Activated T-helper 17 cell treated with anti-CD3 and anti-CD28 coated beads, Interleukin-2, amount 50 U/mL, for 72 hours (primary cell): ENCODE results near the gene SFMBT1. TPM values are rescaled to one million over a fixed set of nuclear protein-coding genes. Genes with fewer than 3 reads are reported as not detected.

Source experiments
- ATAC-seq: fragments of 150-1000 bp; cut with Tn5 transposase; replicated peaks from 2 replicates; pipeline ENCODE4 v1.10.0; 2021; ENCODE audit warnings: mild to moderate bottlenecking, moderate library complexity
- H3K27ac Mint-ChIP-seq: one replicate; pipeline ENCODE4 v1.8.0; 2022; ENCODE audit warnings: mixed read lengths
- H3K27me3 Mint-ChIP-seq: one replicate; pipeline ENCODE4 v1.8.0; 2022; ENCODE audit warnings: mixed read lengths
- H3K36me3 Mint-ChIP-seq: one replicate; pipeline ENCODE4 v1.8.0; 2022; ENCODE audit warnings: low read depth, mild to moderate bottlenecking, mixed read lengths
- H3K4me1 Mint-ChIP-seq: one replicate; pipeline ENCODE4 v1.8.0; 2022; ENCODE audit warnings: mixed read lengths
- H3K4me3 Mint-ChIP-seq: one replicate; pipeline ENCODE4 v1.8.0; 2022; ENCODE audit warnings: mild to moderate bottlenecking, mixed read lengths
- H3K9me3 Mint-ChIP-seq: one replicate; pipeline ENCODE4 v1.8.0; 2022; ENCODE audit warnings: mixed read lengths
- total RNA-seq, 2 donors: library from RNA; stranded (reverse); gene quantifications; one replicate each; pipeline ENCODE4 v1.2.3, GENCODE V29; 2022

Gene SFMBT1
- total RNA-seq, 2 donors from 2014 or later: 26.1 to 29.9 TPM

GRCh38 chr3:52920841-52921240 lies 125.0 kb downstream of the SFMBT1 start:
- no peak overlapping the region for H3K27ac Mint-ChIP-seq

GRCh38 chr3:52917044-52917443 lies 128.8 kb downstream of the SFMBT1 start:
- H3K4me1 Mint-ChIP-seq: peaks cover 2% of the 10 kb centered on the region
- no peak overlapping the region for H3K4me3 Mint-ChIP-seq
- H3K27ac Mint-ChIP-seq: no peak overlapping the region
- ATAC-seq: no peak
- no peaks in the 10 kb centered on the region for H3K27me3 Mint-ChIP-seq
- no peaks in the 10 kb centered on the region for H3K9me3 Mint-ChIP-seq
- H3K36me3 Mint-ChIP-seq: peaks cover 100% of the 10 kb centered on the region

More at GRCh38 chr3:52920841-52921240, 125.0 kb downstream of the SFMBT1 start:
- peaks cover 96% of the 10 kb centered on the region for H3K36me3 Mint-ChIP-seq
- peaks cover 7% of the 10 kb centered on the region for H3K4me1 Mint-ChIP-seq
- no peak for ATAC-seq
- no peaks in the 10 kb centered on the region for H3K27me3 Mint-ChIP-seq
- no peaks in the 10 kb centered on the region for H3K9me3 Mint-ChIP-seq
- no peak overlapping the region for H3K4me3 Mint-ChIP-seq

GRCh38 chr3:52915294-52915693 lies 130.6 kb downstream of the SFMBT1 start:
- Mint-ChIP-seq H3K9me3 (no peaks in the 10 kb centered on the region), H3K4me1 (no peaks in the 10 kb centered on the region), H3K27ac (no peak overlapping the region), H3K36me3 (peaks cover 97% of the 10 kb centered on the region), H3K4me3 (no peak overlapping the region), H3K27me3 (no peaks in the 10 kb centered on the region)
- no peak for ATAC-seq

DNA sequence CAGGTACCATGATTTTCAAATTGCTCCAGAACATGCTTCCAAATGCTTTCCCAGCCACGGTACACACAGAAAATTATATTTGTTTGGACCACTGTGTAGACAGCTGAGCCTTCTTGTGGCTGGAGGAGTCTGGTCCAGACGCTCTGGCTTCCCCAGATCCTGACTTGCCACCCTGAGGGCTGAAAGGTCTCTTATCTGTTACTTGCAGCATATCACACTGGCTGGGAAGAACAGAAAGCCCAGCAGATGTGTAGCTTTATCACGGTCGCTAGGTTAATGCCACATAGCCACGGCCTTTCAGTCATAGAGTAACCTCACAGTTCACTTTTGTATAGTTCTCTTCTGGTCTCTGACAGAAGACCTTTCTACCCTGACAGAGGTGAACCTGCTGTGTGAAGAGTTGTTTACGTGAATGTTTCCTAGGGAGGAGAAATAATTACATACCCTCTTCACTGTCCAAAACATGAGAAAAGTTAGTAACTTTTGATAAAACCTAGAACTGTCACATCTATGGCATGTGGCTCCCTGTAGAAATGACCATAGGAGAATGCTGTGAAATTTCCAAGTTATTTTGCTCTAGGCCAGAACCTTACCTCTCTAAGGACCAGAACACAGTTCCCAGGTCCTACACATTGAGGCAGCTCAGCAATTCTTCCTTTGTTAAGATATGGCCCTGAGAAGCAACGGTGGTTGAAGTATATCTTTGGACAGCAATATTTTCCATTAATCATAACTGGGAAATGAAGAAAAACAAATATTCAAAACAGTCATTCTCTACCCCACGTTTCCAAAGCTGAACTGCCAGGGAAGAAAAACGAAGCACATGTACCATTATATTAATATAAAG lies 132.8 kb downstream of the SFMBT1 start:
- ATAC-seq: no peak
- Mint-ChIP-seq H3K36me3 (peaks cover 96% of the 10 kb centered on the region), H3K27ac (peak overlapping the region; percentile 17), H3K4me1 (no peaks in the 10 kb centered on the region), H3K4me3 (no peak overlapping the region), H3K27me3 (no peaks in the 10 kb centered on the region), H3K9me3 (no peaks in the 10 kb centered on the region)

DNA sequence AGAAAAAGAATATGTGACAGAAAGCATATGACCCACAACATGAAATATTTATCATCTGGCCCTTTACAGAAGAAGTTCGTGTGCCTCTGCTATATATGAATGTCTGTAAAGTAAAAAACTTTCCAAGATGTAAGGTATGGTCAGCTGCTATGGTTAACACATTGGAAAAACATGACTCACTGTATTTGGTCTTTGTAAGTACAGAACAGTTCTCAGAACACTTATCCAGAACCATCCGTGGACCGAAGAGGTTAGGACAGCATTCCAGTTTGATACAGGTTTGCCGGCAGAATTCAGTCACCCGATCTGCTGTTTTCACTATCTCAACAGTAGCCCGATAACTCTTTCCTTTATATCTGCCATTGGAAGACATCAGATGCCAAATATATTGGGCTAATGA lies 135.1 kb downstream of the SFMBT1 start:
- peak overlapping the region; percentile 85 for H3K27ac Mint-ChIP-seq
- H3K36me3 Mint-ChIP-seq: peaks cover 96% of the 10 kb centered on the region
- H3K27me3 Mint-ChIP-seq: no peaks in the 10 kb centered on the region
- no peaks in the 10 kb centered on the region for H3K4me1 Mint-ChIP-seq
- no peaks in the 10 kb centered on the region for H3K9me3 Mint-ChIP-seq
- no peak overlapping the region for H3K4me3 Mint-ChIP-seq
- no peak for ATAC-seq

- no peak for ATAC-seq
- no peaks in the 10 kb centered on the region for H3K27me3 Mint-ChIP-seq
Observed at GRCh38 chr3:52907497-52907896, 138.4 kb downstream of the SFMBT1 start.

GRCh38 chr3:52904552-52904951 lies 141.3 kb downstream of the SFMBT1 start:
- no peak for ATAC-seq
- H3K4me3 Mint-ChIP-seq: no peak overlapping the region
- peak overlapping the region; percentile 26 for H3K27ac Mint-ChIP-seq
- H3K27me3 Mint-ChIP-seq: no peaks in the 10 kb centered on the region
- H3K4me1 Mint-ChIP-seq: no peaks in the 10 kb centered on the region
- H3K36me3 Mint-ChIP-seq: peaks cover 70% of the 10 kb centered on the region
- no peaks in the 10 kb centered on the region for H3K9me3 Mint-ChIP-seq

More at GRCh38 chr3:52907497-52907896, 138.4 kb downstream of the SFMBT1 start:
- Mint-ChIP-seq H3K4me1 (no peaks in the 10 kb centered on the region), H3K36me3 (peaks cover 96% of the 10 kb centered on the region), H3K4me3 (no peak overlapping the region), H3K27ac (no peak overlapping the region), H3K9me3 (no peaks in the 10 kb centered on the region)

DNA sequence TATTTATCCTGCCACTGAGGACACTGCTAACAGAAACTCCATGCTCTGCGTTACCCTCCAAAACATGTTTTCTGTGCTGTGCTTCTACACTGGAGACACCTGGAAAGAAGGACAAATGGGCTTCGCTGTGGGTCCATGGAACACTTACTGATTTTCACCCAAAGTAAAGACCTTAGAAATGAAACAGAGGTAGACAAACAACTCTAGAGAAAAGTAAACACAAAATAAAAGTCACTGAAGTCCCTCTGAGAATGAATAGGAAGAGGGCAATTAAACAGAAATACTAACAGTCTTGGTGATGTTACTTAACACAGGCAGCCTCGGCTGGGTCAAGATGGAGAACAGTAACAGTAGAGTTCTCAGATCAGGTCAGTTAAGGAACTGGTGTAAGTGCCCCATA lies 141.9 kb downstream of the SFMBT1 start:
- Mint-ChIP-seq H3K36me3 (peaks cover 64% of the 10 kb centered on the region), H3K27me3 (no peaks in the 10 kb centered on the region), H3K4me1 (no peaks in the 10 kb centered on the region), H3K27ac (peak overlapping the region; percentile 26), H3K4me3 (no peak overlapping the region), H3K9me3 (no peaks in the 10 kb centered on the region)
- no peak for ATAC-seq

DNA sequence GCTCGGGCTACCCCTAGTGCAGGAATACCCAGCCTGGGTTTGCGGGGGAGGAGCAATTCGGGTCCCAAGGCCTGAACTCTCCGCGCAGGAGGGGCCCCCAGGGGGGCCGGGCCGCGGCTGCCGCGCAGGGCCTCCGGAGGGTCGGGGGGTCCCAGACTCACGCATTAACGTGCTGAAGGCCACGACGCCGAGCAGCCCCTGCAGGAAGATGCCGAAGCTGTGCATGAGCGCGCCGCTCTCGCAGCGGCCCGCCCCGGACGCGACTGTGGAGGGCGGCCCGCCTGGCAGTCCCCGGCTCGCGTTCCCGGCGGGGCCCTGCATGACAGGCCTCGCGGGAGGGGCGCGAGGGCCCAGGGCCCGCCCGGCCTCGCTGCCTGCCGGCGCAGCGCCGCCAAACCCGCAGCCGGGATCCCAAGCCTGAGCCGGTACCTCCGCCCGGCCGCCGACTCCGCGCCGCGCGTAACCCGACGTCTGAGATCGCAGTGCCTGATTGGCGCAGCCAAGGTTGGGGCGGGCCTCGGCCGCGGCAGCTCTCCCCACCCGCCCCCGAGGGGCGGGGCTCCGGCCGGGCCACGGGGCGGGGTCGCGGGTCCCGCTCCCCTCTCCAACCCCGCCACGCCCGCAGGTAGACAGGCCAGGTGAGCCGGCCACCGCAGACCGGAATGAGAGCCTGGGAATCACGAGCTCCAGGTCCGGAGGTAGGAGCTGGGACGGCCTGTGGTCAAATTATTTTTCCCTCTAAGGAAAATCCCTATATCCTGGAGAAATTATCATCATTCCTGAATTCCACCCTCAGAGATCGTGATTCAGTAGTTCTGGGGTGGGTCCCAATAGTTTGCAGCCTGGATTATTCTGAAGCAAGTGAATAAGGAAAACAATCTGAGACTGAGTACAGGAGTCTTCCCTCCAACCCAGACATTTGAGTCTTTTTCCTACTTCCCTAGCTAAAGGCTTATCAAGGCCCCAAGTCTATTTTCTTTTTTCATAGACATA lies 148.4 kb downstream of the SFMBT1 start, which contains the start of gene STIMATE:
TSS of gene STIMATE (minus strand) at position 419 of the 993 bp plus-strand sequence. CDS start at position 321, 98 bp downstream.
- peak; percentile 84 for ATAC-seq
- H3K27ac Mint-ChIP-seq: peak within 1 kb of the TSS; percentile 86
- no peaks in the 10 kb centered on the region for H3K27me3 Mint-ChIP-seq
- H3K36me3 Mint-ChIP-seq: peaks cover 11% of the 10 kb centered on the region
- peaks cover 32% of the 10 kb centered on the region for H3K4me1 Mint-ChIP-seq
- H3K4me3 Mint-ChIP-seq: peak within 1 kb of the TSS; percentile 92
- no peaks in the 10 kb centered on the region for H3K9me3 Mint-ChIP-seq

GRCh38 chr3:52896613-52897012 lies 149.3 kb downstream of the SFMBT1 start:
- Mint-ChIP-seq H3K36me3 (peaks cover 11% of the 10 kb centered on the region), H3K9me3 (no peaks in the 10 kb centered on the region), H3K27me3 (no peaks in the 10 kb centered on the region), H3K27ac (peak overlapping the region; percentile 86), H3K4me3 (peak overlapping the region; percentile 92), H3K4me1 (peaks cover 35% of the 10 kb centered on the region)
- ATAC-seq: no peak

DNA sequence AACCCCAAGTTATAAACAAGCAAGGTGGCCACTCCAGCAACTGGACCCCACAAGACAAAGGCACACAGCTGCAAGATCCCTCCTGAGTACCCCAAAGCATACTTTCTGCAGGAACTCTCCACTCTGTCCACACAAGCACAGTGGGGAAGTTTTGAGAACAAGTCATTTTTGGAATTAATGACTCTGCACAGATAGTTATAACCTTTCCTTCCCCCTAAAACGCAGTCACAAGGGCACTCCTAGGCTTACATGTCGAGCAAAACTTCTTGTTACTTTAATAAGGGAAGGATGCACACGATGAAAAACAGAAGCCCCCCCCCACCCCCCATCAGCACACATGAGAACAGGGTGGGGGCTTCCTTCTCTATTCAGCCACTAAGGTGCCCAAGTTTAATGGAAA lies 149.7 kb downstream of the SFMBT1 start:
- Mint-ChIP-seq H3K4me1 (peaks cover 40% of the 10 kb centered on the region), H3K4me3 (peak overlapping the region; percentile 92), H3K27ac (peak overlapping the region; percentile 86), H3K36me3 (peaks cover 11% of the 10 kb centered on the region), H3K9me3 (no peaks in the 10 kb centered on the region), H3K27me3 (no peaks in the 10 kb centered on the region)
- no peak for ATAC-seq

DNA sequence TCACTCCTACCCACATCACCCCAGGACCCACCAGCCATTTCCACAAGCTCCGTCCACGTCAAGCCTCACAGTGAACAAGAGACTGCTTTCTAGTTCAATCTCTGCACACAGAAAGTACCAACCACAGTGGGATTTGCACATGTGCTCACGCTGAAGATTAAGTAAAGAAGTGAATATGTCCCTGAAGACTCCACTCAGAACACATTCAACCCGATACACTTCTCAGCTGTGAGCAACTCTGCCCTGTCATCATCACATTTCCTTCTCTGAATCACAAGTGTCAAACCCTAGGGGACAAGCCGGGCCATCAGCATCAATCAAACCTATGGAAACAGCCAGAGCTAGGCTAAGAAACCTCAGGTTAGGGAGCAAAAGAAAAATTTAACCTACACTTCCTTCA lies 150.5 kb downstream of the SFMBT1 start:
- H3K9me3 Mint-ChIP-seq: no peaks in the 10 kb centered on the region
- peak overlapping the region; percentile 92 for H3K4me3 Mint-ChIP-seq
- H3K27ac Mint-ChIP-seq: peak overlapping the region; percentile 86
- H3K36me3 Mint-ChIP-seq: peaks cover 11% of the 10 kb centered on the region
- ATAC-seq: peak; percentile 68
- H3K4me1 Mint-ChIP-seq: peaks cover 46% of the 10 kb centered on the region
- H3K27me3 Mint-ChIP-seq: no peaks in the 10 kb centered on the region

DNA sequence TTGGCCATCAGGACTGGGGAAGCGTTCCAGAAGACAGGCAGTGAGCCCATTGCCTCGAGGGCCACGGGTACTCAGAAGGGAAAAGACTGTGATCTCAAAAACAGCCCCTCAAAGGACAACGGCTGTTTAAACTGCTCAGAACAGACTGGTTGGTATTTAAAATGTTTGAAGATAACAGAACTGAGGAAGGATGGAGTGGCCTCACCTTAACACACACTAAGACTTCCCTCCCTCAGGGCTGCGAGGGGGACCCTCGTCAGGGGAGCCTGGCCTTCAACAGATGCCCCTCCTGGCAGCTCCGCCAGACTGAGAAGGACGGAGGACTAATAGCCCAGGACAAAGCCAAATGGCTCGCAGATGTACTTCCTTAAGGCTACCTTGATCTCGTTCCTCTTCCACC lies 151.1 kb downstream of the SFMBT1 start:
- no peaks in the 10 kb centered on the region for H3K9me3 Mint-ChIP-seq
- ATAC-seq: no peak
- H3K36me3 Mint-ChIP-seq: peaks cover 11% of the 10 kb centered on the region
- H3K27ac Mint-ChIP-seq: peak overlapping the region; percentile 86
- H3K4me3 Mint-ChIP-seq: peak overlapping the region; percentile 92
- no peaks in the 10 kb centered on the region for H3K27me3 Mint-ChIP-seq
- peaks cover 51% of the 10 kb centered on the region for H3K4me1 Mint-ChIP-seq

DNA sequence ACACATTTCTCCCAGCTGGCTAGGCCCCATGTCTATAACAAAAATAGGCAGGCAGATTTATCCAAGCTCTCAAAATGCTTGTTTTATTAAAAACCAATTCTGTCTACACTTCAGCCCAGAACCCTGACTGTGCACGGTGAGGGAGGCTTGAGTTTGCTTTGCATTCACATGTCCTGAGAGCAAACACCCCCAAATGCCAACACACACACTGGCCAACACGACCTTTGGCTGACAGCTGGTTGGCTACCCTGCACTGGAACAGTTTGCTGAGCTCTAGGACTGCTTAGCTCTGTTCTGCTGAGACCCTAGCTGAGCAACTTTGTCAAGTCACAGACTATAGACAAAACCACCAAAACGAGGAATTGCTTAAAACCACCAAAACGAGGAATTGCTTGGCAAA lies 152.2 kb downstream of the SFMBT1 start:
- Mint-ChIP-seq H3K27me3 (no peaks in the 10 kb centered on the region), H3K9me3 (no peaks in the 10 kb centered on the region), H3K36me3 (peaks cover 11% of the 10 kb centered on the region), H3K27ac (peak overlapping the region; percentile 91), H3K4me3 (peak overlapping the region; percentile 92), H3K4me1 (peaks cover 51% of the 10 kb centered on the region)
- ATAC-seq: no peak
